ENCODE measurements around the gene LYPD6.

GRCh38 chr2:149342509-149342908, 12.1 kb downstream of the LYPD6 start:
- no peak for TF ChIP-seq EZH2 (IDR thresholded peaks at IDR 0.05; ENCODE audit: borderline replicate concordance, low read depth, low read length, severe bottlenecking)
- TF ChIP-seq CTCF (IDR thresholded peaks at IDR 0.05; ENCODE audit: extremely low read depth in 1 of 2, insufficient read depth in 1 of 2, low read depth in 1 of 2, low read length in 2 of 2): no peak
- no peak for TF ChIP-seq GATA2 (IDR thresholded peaks at IDR 0.05; ENCODE audit: insufficient read depth, insufficient read length, low read depth, low read length)
- no peak for TF ChIP-seq MYC (IDR thresholded peaks at IDR 0.05; ENCODE audit: low read depth, low read length)
- TF ChIP-seq POLR2A (IDR thresholded peaks at IDR 0.05; ENCODE audit: low read depth, low read length): no peak

All from endothelial cell of umbilical vein (primary cell).